B cell (primary cell): ENCODE data around the gene BRSK1.

Experiments used
- CTCF ChIP-seq: fragments of 200-600 bp; IDR thresholded peaks from one replicate; pipeline ENCODE4 v1.8.0; 2022; ENCODE audit warnings: antibody characterized with exemption, mild to moderate bottlenecking
- EZH2 ChIP-seq: IDR thresholded peaks from 2 replicates; pipeline ENCODE4 v1.6.1; 2012; ENCODE audit warnings: borderline replicate concordance, low read depth, mild to moderate bottlenecking, moderate library complexity, low read length; ENCODE audit not compliant: insufficient read depth, poor library complexity, severe bottlenecking

- TF ChIP-seq CTCF = no peak
- TF ChIP-seq EZH2 = no peak
Measured at GRCh38 chr19:55305491-55305890, 21.7 kb downstream of the BRSK1 start.
